PFSK-1 (cell line): Measurements from ENCODE around the gene GGNBP2.
A peak's percentile ranks its signal among the peaks of the same experiment; 100 is the strongest.

Experiments
- FOXP2 ChIP-seq: optimal IDR thresholded peaks from 2 replicates; pipeline ENCODE3; 2011; ENCODE audit warnings: borderline replicate concordance, control low read depth, inconsistent platforms; ENCODE audit not compliant: insufficient read depth; ENCODE audit errors: extremely low read length, extremely low read depth
- POLR2AphosphoS5 ChIP-seq: IDR thresholded peaks from 2 replicates; pipeline ENCODE4 v1.6.1; 2012; ENCODE audit warnings: low read depth, mild to moderate bottlenecking, control low read depth, low read length, moderate library complexity
- REST ChIP-seq, 2 experiments: IDR thresholded peaks; 2 replicates each; pipeline versions ENCODE4 v1.6.1 to v1.8.0; 2011 to 2012; ENCODE audit warnings: low read depth in 2 of 2, low read length in 2 of 2, control low read depth in 1 of 2, inconsistent platforms in 1 of 2, mild to moderate bottlenecking in 1 of 2, moderate library complexity in 1 of 2; ENCODE audit not compliant: insufficient read depth in 1 of 2
- SIN3A ChIP-seq: IDR thresholded peaks from 2 replicates; pipeline ENCODE4 v1.6.1; 2012; ENCODE audit warnings: mild to moderate bottlenecking, low read length, moderate library complexity, borderline replicate concordance; ENCODE audit not compliant: insufficient read depth
- TAF1 ChIP-seq: IDR thresholded peaks from 2 replicates; pipeline ENCODE4 v1.6.1; 2012; ENCODE audit warnings: low read length, control low read depth, borderline replicate concordance; ENCODE audit not compliant: insufficient read depth

Gene GGNBP2

GRCh38 chr17:36544044-36544306 is 744 bp upstream of the GGNBP2 start:
- no peak for TF ChIP-seq SIN3A
- no peak for TF ChIP-seq POLR2AphosphoS5
- peak in 1 of 2 experiments; percentile 8; a peak in 1 of 4 replicates for TF ChIP-seq REST (IDR thresholded peaks at IDR 0.05; ENCODE audit: insufficient read depth in 1 of 2, low read depth in 2 of 2, low read length in 2 of 2)

GRCh38 chr17:36545077-36545464 is 352 bp downstream of the GGNBP2 start:
- no peak; the same call in 1 of the 2 replicates for TF ChIP-seq POLR2AphosphoS5
- no peak for TF ChIP-seq FOXP2
- no peak for TF ChIP-seq SIN3A
- no peak; the same call in 1 of the 2 replicates for TF ChIP-seq TAF1
- no peak for TF ChIP-seq REST (IDR thresholded peaks at IDR 0.05; ENCODE audit: insufficient read depth in 1 of 2, low read depth in 2 of 2, low read length in 2 of 2)

GRCh38 chr17:36545465-36546417 is 1.0 kb downstream of the GGNBP2 start:
- TF ChIP-seq REST (IDR thresholded peaks at IDR 0.05; ENCODE audit: insufficient read depth in 1 of 2, low read depth in 2 of 2, low read length in 2 of 2) (no peak), SIN3A (peak; percentile 46; the same call in 1 of the 2 replicates), FOXP2 (peak; percentile 96), TAF1 (peak; percentile 68; the same call in 1 of the 2 replicates), POLR2AphosphoS5 (peak; percentile 59)

- TF ChIP-seq SIN3A: no peak
- TF ChIP-seq REST (IDR thresholded peaks at IDR 0.05; ENCODE audit: insufficient read depth in 1 of 2, low read depth in 2 of 2, low read length in 2 of 2): no peak
- TF ChIP-seq POLR2AphosphoS5: no peak
- TF ChIP-seq FOXP2: no peak
- TF ChIP-seq TAF1: no peak
Measured at GRCh38 chr17:36546418-36547093, 1.8 kb downstream of the GGNBP2 start.
